WTC11 (cell line): ENCODE measurements around the gene INPP4B.

ENCODE experiments used
- ATF1 ChIP-seq: sonication (generic); formaldehyde crosslinking; IDR thresholded peaks from 2 replicates; pipeline ENCODE4 v1.8.1; 2023; ENCODE audit warnings: mild to moderate bottlenecking, moderate library complexity, missing genetic modification reagents
- GRHL2 ChIP-seq: fragments of 250-450 bp; sonication (Bioruptor Pico); IDR thresholded peaks from 2 replicates; pipeline ENCODE4 v1.8.0; 2022; ENCODE audit warnings: mild to moderate bottlenecking, moderate library complexity; ENCODE audit not compliant: insufficient replicate concordance, severe bottlenecking
- NR1H2 ChIP-seq: sonication (generic); formaldehyde crosslinking; IDR thresholded peaks from 2 replicates; pipeline ENCODE4 v1.9.0; 2021; ENCODE audit warnings: mild to moderate bottlenecking, moderate library complexity, missing genetic modification reagents
- SMAD4 ChIP-seq: sonication (generic); formaldehyde crosslinking; IDR thresholded peaks from 2 replicates; pipeline ENCODE4 v1.8.0; 2022; ENCODE audit warnings: mild to moderate bottlenecking, missing genetic modification reagents
- TP53 ChIP-seq: sonication (generic); formaldehyde crosslinking; IDR thresholded peaks from 2 replicates; pipeline ENCODE4 v1.8.1; 2023; ENCODE audit warnings: mild to moderate bottlenecking, missing genetic modification reagents
- ZNF396 ChIP-seq: fragments of 250-450 bp; sonication (Bioruptor Pico); IDR thresholded peaks from 2 replicates; pipeline ENCODE4 v1.8.0; 2021; ENCODE audit warnings: mild to moderate bottlenecking, moderate library complexity, borderline replicate concordance
- TF ChIP-seq, protein P1 (sequence below): fragments of 200-600 bp; IDR thresholded peaks from 2 replicates; pipeline ENCODE4 v1.8.0; 2022; ENCODE audit warnings: antibody characterized with exemption
- TF ChIP-seq, protein P2 (sequence below): sonication (generic); formaldehyde crosslinking; IDR thresholded peaks from 2 replicates; pipeline ENCODE4 v1.8.0; 2022; ENCODE audit warnings: mild to moderate bottlenecking, missing genetic modification reagents
- TF ChIP-seq, protein P3 (sequence below): sonication (generic); formaldehyde crosslinking; IDR thresholded peaks from 2 replicates; pipeline ENCODE4 v1.8.1; 2023; ENCODE audit warnings: mild to moderate bottlenecking, missing genetic modification reagents

DNA sequence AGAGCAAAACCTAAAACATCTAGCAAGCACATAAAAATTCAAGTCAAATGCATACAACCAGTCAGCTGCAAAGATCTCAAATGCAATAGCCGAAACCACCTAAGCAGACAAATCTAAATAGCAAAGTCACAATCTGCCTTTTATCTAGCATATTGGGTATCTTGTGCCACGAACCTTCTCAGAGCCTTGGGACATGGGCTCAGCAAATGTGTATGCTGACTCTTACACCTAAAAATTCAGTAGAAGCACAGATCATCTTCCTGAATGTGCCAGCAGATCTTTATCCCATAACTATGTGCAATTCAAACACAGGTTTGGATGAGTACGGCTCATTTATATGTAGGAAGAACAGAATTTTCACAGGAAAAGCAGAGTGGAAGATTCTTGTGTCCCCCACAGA lies 492.1 kb downstream of the INPP4B start:
- TF ChIP-seq, protein P1, sequence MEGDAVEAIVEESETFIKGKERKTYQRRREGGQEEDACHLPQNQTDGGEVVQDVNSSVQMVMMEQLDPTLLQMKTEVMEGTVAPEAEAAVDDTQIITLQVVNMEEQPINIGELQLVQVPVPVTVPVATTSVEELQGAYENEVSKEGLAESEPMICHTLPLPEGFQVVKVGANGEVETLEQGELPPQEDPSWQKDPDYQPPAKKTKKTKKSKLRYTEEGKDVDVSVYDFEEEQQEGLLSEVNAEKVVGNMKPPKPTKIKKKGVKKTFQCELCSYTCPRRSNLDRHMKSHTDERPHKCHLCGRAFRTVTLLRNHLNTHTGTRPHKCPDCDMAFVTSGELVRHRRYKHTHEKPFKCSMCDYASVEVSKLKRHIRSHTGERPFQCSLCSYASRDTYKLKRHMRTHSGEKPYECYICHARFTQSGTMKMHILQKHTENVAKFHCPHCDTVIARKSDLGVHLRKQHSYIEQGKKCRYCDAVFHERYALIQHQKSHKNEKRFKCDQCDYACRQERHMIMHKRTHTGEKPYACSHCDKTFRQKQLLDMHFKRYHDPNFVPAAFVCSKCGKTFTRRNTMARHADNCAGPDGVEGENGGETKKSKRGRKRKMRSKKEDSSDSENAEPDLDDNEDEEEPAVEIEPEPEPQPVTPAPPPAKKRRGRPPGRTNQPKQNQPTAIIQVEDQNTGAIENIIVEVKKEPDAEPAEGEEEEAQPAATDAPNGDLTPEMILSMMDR, result no peak
- no peak for TF ChIP-seq GRHL2 (CRISPR knock-in tag)
- no peak for TF ChIP-seq ZNF396 (CRISPR knock-in tag)
- TF ChIP-seq TP53 (CRISPR knock-in tag), result no peak
- no peak for TF ChIP-seq ATF1
- TF ChIP-seq, protein P2, sequence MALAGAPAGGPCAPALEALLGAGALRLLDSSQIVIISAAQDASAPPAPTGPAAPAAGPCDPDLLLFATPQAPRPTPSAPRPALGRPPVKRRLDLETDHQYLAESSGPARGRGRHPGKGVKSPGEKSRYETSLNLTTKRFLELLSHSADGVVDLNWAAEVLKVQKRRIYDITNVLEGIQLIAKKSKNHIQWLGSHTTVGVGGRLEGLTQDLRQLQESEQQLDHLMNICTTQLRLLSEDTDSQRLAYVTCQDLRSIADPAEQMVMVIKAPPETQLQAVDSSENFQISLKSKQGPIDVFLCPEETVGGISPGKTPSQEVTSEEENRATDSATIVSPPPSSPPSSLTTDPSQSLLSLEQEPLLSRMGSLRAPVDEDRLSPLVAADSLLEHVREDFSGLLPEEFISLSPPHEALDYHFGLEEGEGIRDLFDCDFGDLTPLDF (CRISPR knock-in tag), result no peak
- no peak for TF ChIP-seq SMAD4 (CRISPR knock-in tag)
- TF ChIP-seq NR1H2 (CRISPR knock-in tag), result no peak
- TF ChIP-seq, protein P3, sequence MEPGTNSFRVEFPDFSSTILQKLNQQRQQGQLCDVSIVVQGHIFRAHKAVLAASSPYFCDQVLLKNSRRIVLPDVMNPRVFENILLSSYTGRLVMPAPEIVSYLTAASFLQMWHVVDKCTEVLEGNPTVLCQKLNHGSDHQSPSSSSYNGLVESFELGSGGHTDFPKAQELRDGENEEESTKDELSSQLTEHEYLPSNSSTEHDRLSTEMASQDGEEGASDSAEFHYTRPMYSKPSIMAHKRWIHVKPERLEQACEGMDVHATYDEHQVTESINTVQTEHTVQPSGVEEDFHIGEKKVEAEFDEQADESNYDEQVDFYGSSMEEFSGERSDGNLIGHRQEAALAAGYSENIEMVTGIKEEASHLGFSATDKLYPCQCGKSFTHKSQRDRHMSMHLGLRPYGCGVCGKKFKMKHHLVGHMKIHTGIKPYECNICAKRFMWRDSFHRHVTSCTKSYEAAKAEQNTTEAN (CRISPR knock-in tag), result no peak
